NT2/D1 (cell line): ENCODE measurements around the gene GPR15.

Source experiments
- DNase-seq: peaks from one replicate; pipeline ENCODE4 v3.0.0-alpha.2; 2011; ENCODE audit warnings: low read depth, low spot score
- H3K27me3 ChIP-seq: 2 replicates; pipeline ENCODE4 v1.6.0; 2011; ENCODE audit warnings: mild to moderate bottlenecking; ENCODE audit not compliant: insufficient read length, insufficient read depth
- H3K36me3 ChIP-seq: 2 replicates; pipeline ENCODE4 v1.6.1; 2011; ENCODE audit warnings: mild to moderate bottlenecking, low read length, mixed read lengths; ENCODE audit not compliant: insufficient read depth, insufficient read length
- H3K4me1 ChIP-seq: 2 replicates; pipeline ENCODE4 v1.5.1; 2011; ENCODE audit not compliant: insufficient read depth, insufficient read length
- H3K4me3 ChIP-seq: 2 replicates; pipeline ENCODE4 v1.5.1; 2011; ENCODE audit warnings: low read depth; ENCODE audit not compliant: insufficient read length
- H3K9ac ChIP-seq: 2 replicates; pipeline ENCODE4 v1.6.0; 2011; ENCODE audit warnings: low read depth; ENCODE audit not compliant: insufficient read length
- H3K9me3 ChIP-seq: 2 replicates; pipeline ENCODE4 v1.5.1; 2011; ENCODE audit warnings: mild to moderate bottlenecking, low read length; ENCODE audit not compliant: insufficient read depth
- SUZ12 ChIP-seq: IDR thresholded peaks from 2 replicates; pipeline ENCODE4 v1.6.1; 2011; ENCODE audit not compliant: insufficient read length, insufficient read depth; ENCODE audit errors: extremely low read depth
- YY1 ChIP-seq: IDR thresholded peaks from 2 replicates; pipeline ENCODE4 v1.6.1; 2011; ENCODE audit not compliant: insufficient read length, insufficient read depth
- ZNF274 ChIP-seq: IDR thresholded peaks from 2 replicates; pipeline ENCODE4 v1.6.1; 2011; ENCODE audit warnings: mild to moderate bottlenecking, low read depth, low read length

GPR15 gene

GRCh38 chr3:98568402-98568801, 36.6 kb downstream of the GPR15 start:
- TF ChIP-seq YY1 = no peak
- TF ChIP-seq SUZ12 = no peak
- no peak for TF ChIP-seq ZNF274
- H3K9me3 ChIP-seq = no peaks in the 10 kb centered on the region
- H3K9ac ChIP-seq = no peak overlapping the region
- no peaks in the 10 kb centered on the region for H3K4me1 ChIP-seq
- no peak overlapping the region for H3K4me3 ChIP-seq
- no peaks in the 10 kb centered on the region for H3K36me3 ChIP-seq
- DNase-seq = no peak
- H3K27me3 ChIP-seq = no peaks in the 10 kb centered on the region

GRCh38 chr3:98573181-98573728, 41.5 kb downstream of the GPR15 start:
- Histone ChIP-seq H3K9ac (no peak overlapping the region), H3K9me3 (no peaks in the 10 kb centered on the region), H3K27me3 (no peaks in the 10 kb centered on the region), H3K4me3 (no peak overlapping the region), H3K4me1 (peaks cover 4% of the 10 kb centered on the region), H3K36me3 (peaks cover 14% of the 10 kb centered on the region)
- DNase-seq = no peak
- TF ChIP-seq YY1 (no peak), ZNF274 (no peak), SUZ12 (no peak)

GRCh38 chr3:98574132-98574531, 42.4 kb downstream of the GPR15 start:
- Histone ChIP-seq H3K4me1 (peaks cover 4% of the 10 kb centered on the region), H3K27me3 (no peaks in the 10 kb centered on the region), H3K9me3 (no peaks in the 10 kb centered on the region), H3K36me3 (peaks cover 23% of the 10 kb centered on the region), H3K4me3 (no peak overlapping the region), H3K9ac (no peak overlapping the region)
- no peak for DNase-seq
- no peak for TF ChIP-seq SUZ12
- no peak for TF ChIP-seq ZNF274
- no peak for TF ChIP-seq YY1

- H3K9me3 ChIP-seq = no peaks in the 10 kb centered on the region
- no peak overlapping the region for H3K4me3 ChIP-seq
- no peaks in the 10 kb centered on the region for H3K27me3 ChIP-seq
- no peak overlapping the region for H3K9ac ChIP-seq
- DNase-seq = no peak
- H3K4me1 ChIP-seq = peaks cover 4% of the 10 kb centered on the region
- H3K36me3 ChIP-seq = peaks cover 47% of the 10 kb centered on the region
- no peak for TF ChIP-seq SUZ12
- no peak for TF ChIP-seq YY1
These were observed 45.6 kb downstream of the GPR15 start for GRCh38 chr3:98577178-98577895.

GRCh38 chr3:98580401-98581386, 48.9 kb downstream of the GPR15 start:
- Histone ChIP-seq H3K9me3 (no peaks in the 10 kb centered on the region), H3K4me3 (no peak overlapping the region), H3K36me3 (peaks cover 66% of the 10 kb centered on the region), H3K4me1 (no peaks in the 10 kb centered on the region), H3K9ac (no peak overlapping the region), H3K27me3 (no peaks in the 10 kb centered on the region)
- DNase-seq = no peak
- TF ChIP-seq ZNF274 = no peak
- TF ChIP-seq SUZ12 = no peak
- TF ChIP-seq YY1 = no peak

GRCh38 chr3:98581474-98581873, 49.7 kb downstream of the GPR15 start:
- Histone ChIP-seq H3K36me3 (peaks cover 70% of the 10 kb centered on the region), H3K9me3 (no peaks in the 10 kb centered on the region)

GRCh38 chr3:98582042-98582441, 50.3 kb downstream of the GPR15 start:
- DNase-seq = no peak
- peaks cover 70% of the 10 kb centered on the region for H3K36me3 ChIP-seq
- H3K9me3 ChIP-seq = no peaks in the 10 kb centered on the region
- H3K4me1 ChIP-seq = no peaks in the 10 kb centered on the region
- TF ChIP-seq ZNF274 (no peak), YY1 (no peak), SUZ12 (no peak)
- no peaks in the 10 kb centered on the region for H3K27me3 ChIP-seq
- no peak overlapping the region for H3K9ac ChIP-seq
- no peak overlapping the region for H3K4me3 ChIP-seq

More at GRCh38 chr3:98581474-98581873, 49.7 kb downstream of the GPR15 start:
- TF ChIP-seq ZNF274 (no peak), SUZ12 (no peak), YY1 (no peak)
- H3K9ac ChIP-seq = no peak overlapping the region
- no peak overlapping the region for H3K4me3 ChIP-seq
- H3K4me1 ChIP-seq = no peaks in the 10 kb centered on the region
- no peaks in the 10 kb centered on the region for H3K27me3 ChIP-seq
- no peak for DNase-seq
